ENCODE measurements around the gene NRSN2.
"Not testable (repeated sequence)": the region's sequence is repeated elsewhere in the genome, so short reads cannot be mapped to it uniquely, and the experiment has no call there.

The NRSN2 gene

DNA sequence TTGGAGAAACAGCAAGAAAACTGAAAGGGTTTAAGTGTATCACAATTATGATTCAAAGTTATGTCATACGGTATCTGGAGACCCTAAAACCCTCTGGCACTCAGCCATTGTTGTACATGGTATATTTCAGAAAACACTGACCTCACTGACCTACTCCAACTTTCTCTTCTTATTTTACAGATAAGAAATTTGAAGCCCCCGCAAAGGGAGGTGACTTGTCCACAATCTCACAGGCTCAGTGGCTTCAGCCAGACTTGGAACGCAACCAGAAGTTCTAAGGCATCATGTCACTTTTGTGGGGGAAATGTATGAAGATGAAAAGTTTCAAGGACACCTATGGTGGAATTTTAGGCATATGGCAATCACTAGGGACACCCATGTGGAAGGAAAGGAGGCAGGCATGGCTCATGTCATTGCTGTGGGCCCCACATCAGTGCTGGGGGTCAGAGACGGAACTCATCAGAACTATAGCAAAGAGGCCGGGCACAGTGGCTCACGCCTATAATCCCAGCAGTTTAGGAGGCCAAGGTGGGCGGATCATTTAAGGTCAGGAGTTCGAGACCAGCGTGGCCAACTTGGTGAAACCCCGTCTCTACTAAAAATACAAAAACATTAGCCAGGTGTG lies 28.5 kb downstream of the NRSN2 start:
- TF ChIP-seq, protein P1, sequence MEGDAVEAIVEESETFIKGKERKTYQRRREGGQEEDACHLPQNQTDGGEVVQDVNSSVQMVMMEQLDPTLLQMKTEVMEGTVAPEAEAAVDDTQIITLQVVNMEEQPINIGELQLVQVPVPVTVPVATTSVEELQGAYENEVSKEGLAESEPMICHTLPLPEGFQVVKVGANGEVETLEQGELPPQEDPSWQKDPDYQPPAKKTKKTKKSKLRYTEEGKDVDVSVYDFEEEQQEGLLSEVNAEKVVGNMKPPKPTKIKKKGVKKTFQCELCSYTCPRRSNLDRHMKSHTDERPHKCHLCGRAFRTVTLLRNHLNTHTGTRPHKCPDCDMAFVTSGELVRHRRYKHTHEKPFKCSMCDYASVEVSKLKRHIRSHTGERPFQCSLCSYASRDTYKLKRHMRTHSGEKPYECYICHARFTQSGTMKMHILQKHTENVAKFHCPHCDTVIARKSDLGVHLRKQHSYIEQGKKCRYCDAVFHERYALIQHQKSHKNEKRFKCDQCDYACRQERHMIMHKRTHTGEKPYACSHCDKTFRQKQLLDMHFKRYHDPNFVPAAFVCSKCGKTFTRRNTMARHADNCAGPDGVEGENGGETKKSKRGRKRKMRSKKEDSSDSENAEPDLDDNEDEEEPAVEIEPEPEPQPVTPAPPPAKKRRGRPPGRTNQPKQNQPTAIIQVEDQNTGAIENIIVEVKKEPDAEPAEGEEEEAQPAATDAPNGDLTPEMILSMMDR (IDR thresholded peaks at IDR 0.05; ENCODE audit: control extremely low read depth, extremely low read depth, low read depth, missing control alignments): no peak
- ChIA-PET CTCF (no interaction called here), POLR2A (no interaction called here)
- DNase-seq (ENCODE audit: extremely low spot score): no peak

DNA sequence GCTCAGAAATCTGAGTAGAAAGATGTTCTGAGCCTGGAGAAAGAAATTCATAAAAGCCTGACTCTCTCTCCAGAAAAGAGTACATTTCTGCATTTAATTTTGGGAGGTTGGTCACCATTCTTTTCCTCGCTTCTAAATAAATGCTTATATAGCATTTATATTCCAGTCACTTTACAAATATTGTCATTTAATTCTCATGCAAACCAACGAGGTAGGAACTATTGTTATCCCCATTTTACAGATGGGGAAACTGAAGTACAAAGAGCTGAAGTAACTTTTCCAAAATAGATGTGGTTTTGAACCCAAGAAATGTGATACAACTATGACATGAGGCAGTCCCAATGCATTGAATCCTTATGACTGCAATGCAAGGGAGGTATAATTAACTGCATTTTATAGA lies 29.2 kb downstream of the NRSN2 start:
- TF ChIP-seq, protein P1 (IDR thresholded peaks at IDR 0.05; ENCODE audit: control extremely low read depth, extremely low read depth, low read depth, missing control alignments): no peak
- no peak for DNase-seq (ENCODE audit: extremely low spot score)
- ChIA-PET POLR2A (no interaction called here), CTCF (no interaction called here)

DNA sequence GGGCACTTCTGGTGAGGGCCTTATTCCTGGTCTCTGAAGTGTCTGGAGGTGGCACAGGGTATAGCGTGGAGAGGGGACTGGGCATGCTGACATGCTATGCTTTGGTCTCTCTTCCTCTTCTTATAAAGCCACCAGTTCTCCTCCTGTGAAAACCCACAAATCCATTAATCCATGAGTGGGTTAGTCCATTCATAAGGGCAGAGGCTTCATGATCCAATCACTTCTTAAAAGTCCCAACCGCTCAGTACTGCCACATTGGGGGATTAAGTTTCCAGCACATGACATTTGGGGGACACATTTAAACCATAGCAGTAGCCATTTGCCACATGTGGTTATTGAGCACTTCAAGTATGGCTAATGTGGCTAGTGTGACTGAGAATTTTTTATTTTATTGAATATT lies 29.8 kb downstream of the NRSN2 start:
- ChIA-PET POLR2A (no interaction called here), CTCF (no interaction called here)
- TF ChIP-seq, protein P1 (IDR thresholded peaks at IDR 0.05; ENCODE audit: control extremely low read depth, extremely low read depth, low read depth, missing control alignments): no peak
- DNase-seq (ENCODE audit: extremely low spot score): no peak

DNA sequence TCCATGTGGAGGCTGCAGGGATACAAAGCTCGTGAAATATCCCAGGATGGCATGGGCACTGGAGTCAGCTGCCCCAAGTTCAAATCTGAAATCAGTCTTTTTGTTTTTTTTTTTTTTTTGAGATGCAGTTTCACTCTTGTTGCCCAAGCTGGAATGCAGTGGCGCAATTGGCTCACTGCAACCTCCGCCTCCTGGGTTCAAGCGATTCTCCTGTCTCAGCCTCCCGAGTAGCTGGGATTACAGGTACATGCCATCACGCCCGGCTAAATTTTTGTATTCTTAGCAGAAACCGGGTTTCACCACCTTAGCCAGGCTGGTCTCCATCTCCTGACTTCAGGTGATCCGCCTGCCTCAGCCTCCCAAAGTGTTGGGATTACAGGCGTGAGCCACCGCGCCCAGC lies 30.7 kb downstream of the NRSN2 start:
- not testable (repeated sequence) for DNase-seq (ENCODE audit: extremely low spot score)
- ChIA-PET CTCF (interaction anchor here (0.9 to 1.6 kb wide), 2 partner anchors 23 to 290 kb away, joined by 3 to 5 read pairs; no protein-coding TSS in a partner anchor), POLR2A (interaction anchor here (0.6 kb wide), 1 partner anchor 166 kb away, joined by 4 read pairs; no protein-coding TSS in a partner anchor)

DNA sequence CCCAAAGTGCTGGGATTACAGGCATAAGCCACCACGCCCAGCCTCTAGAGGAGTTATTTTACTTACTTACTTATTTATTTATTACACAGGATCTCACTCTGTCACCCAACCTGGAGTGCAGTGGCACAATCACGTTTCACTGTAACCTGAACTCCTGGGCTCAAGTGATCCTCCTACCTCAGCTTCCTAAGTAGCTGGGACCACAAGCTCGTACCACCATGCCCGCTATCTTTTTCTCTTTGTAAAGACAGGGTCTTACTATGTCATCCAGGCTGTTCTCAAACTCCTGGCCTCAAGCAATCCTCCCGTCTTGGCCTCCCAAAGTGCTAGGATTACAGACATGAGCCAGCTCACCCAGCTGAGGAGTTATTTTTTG lies 32.0 kb downstream of the NRSN2 start:
- TF ChIP-seq, protein P1 (IDR thresholded peaks at IDR 0.05; ENCODE audit: control extremely low read depth, extremely low read depth, low read depth, missing control alignments): no peak
- POLR2A ChIA-PET: no interaction called here
- DNase-seq (ENCODE audit: extremely low spot score): no peak
- CTCF ChIA-PET: interaction anchor here (1.0 to 1.6 kb wide), 2 partner anchors 16 to 24 kb away, joined by 3 to 5 read pairs; no protein-coding TSS in a partner anchor

DNA sequence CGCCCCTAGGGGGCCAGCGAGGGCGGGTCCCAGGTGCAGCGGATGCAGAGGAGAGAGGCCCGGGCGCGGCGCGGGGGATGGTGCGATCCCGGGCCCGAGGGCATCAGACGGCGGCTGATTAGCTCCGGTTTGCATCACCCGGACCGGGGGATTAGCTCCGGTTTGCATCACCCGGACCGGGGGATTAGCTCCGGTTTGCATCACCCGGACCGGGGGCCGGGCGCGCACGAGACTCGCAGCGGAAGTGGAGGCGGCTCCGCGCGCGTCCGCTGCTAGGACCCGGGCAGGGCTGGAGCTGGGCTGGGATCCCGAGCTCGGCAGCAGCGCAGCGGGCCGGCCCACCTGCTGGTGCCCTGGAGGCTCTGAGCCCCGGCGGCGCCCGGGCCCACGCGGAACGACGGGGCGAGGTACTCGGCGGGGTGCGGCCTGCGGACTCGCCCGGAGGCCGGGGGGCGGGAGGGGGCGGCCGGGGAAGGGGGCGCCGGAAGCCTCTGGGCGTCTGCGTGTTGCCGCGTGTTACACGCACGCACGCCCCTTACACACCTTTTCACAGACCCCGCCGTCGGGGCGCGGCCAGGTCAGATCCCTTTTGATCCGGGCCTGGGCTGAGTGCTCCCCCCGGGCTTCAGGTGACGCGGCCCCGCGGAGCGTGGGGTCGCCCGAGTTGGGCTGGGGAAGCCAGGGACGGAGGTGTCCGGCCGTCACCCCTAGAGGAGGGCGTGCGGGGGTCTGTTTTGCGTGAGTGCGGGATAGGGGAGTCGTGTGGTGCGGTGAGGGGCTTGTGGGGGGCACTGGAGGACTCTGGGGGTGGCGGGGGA lies 34.1 kb downstream of the NRSN2 start:
- peak; percentile 80 for DNase-seq (ENCODE audit: extremely low spot score)
- ChIA-PET POLR2A (interaction anchor here (0.9 kb wide), 1 partner anchor 52 kb away, joined by 4 read pairs; no protein-coding TSS in a partner anchor), CTCF (interaction anchor here (0.9 to 1.5 kb wide), 5 partner anchors 9 to 99 kb away, joined by 3 to 5 read pairs (median 4); no protein-coding TSS in a partner anchor)
- TF ChIP-seq, protein P1 (IDR thresholded peaks at IDR 0.05; ENCODE audit: control extremely low read depth, extremely low read depth, low read depth, missing control alignments): no peak
